HepG2 (cell line): ENCODE measurements around the gene VEZF1. TPM values are rescaled to one million over a fixed set of nuclear protein-coding genes. Genes with fewer than 3 reads are reported as not detected.

Source experiments
- BORCS8-MEF2B ChIP-seq: sonication (generic); formaldehyde crosslinking; IDR thresholded peaks from 2 replicates; pipeline ENCODE4 v1.8.0; 2022; ENCODE audit warnings: mild to moderate bottlenecking, missing genetic modification reagents
- CSRNP2 ChIP-seq: sonication (generic); formaldehyde crosslinking; conservative IDR thresholded peaks from 2 replicates; pipeline ENCODE4 v1.8.0; 2022; ENCODE audit warnings: low read depth, missing genetic modification reagents
- KDM6A ChIP-seq: IDR thresholded peaks from 2 replicates; pipeline ENCODE4 v1.6.1; 2016; ENCODE audit warnings: low read depth
- LRRFIP1 ChIP-seq: sonication (generic); formaldehyde crosslinking; conservative IDR thresholded peaks from 2 replicates; pipeline ENCODE4 v1.4.0; 2020; ENCODE audit warnings: missing genetic modification reagents
- MBD4 ChIP-seq: IDR thresholded peaks from 2 replicates; pipeline ENCODE4 v1.6.1; 2012; ENCODE audit warnings: low read length, inconsistent platforms, borderline replicate concordance
- SAP130 ChIP-seq: IDR thresholded peaks from 2 replicates; pipeline ENCODE4 v1.6.1; 2016; ENCODE audit warnings: low read depth
- TAF1 ChIP-seq: sonication (generic); formaldehyde crosslinking; IDR thresholded peaks from 2 replicates; pipeline ENCODE4 v1.4.0; 2020; ENCODE audit warnings: missing genetic modification reagents
- ZFP37 ChIP-seq: sonication (generic); formaldehyde crosslinking; IDR thresholded peaks from 2 replicates; pipeline ENCODE4 v1.4.0; 2020; ENCODE audit warnings: missing genetic modification reagents, borderline replicate concordance
- ZNF234 ChIP-seq: sonication (generic); formaldehyde crosslinking; conservative IDR thresholded peaks from 2 replicates; pipeline ENCODE4 v1.5.1; 2020; ENCODE audit warnings: mild to moderate bottlenecking, missing genetic modification reagents
- ZNF280D ChIP-seq: sonication (generic); formaldehyde crosslinking; IDR thresholded peaks from 2 replicates; pipeline ENCODE4 v1.5.1; 2020; ENCODE audit warnings: mild to moderate bottlenecking, missing genetic modification reagents
- ZNF281 ChIP-seq: sonication (generic); formaldehyde crosslinking; IDR thresholded peaks from 2 replicates; pipeline ENCODE4 v1.4.0; 2020; ENCODE audit warnings: missing genetic modification reagents, borderline replicate concordance
- ZNF503 ChIP-seq: sonication (generic); formaldehyde crosslinking; IDR thresholded peaks from 2 replicates; pipeline ENCODE4 v1.4.0; 2020; ENCODE audit warnings: missing genetic modification reagents
- ZSCAN20 ChIP-seq: sonication (generic); formaldehyde crosslinking; IDR thresholded peaks from 2 replicates; pipeline ENCODE4 v1.4.0; 2020; ENCODE audit warnings: missing genetic modification reagents, mild to moderate bottlenecking, borderline replicate concordance
- ZUFSP ChIP-seq: sonication (generic); formaldehyde crosslinking; IDR thresholded peaks from 2 replicates; pipeline ENCODE4 v1.9.0; 2021; ENCODE audit warnings: missing genetic modification reagents, mild to moderate bottlenecking, borderline replicate concordance
- polyA plus RNA-seq, 8 experiments: library from polyadenylated mRNA; depleted of rRNA in 3 of 8; stranded (reverse) in 7 of 8; unstranded in 1 of 8; fragments of >200 nt; fragmentation: Illumina TruSeq in 4 of 8; extraction: Trizol in 4 of 8; gene quantifications; 2 replicates each; pipeline versions ENCODE4 v1.2.1 to v1.2.3, GENCODE V29; 2011 to 2016; ENCODE audit warnings: low read depth in 4 of 8, missing spikeins in 1 of 8, mixed read lengths in 1 of 8; ENCODE audit not compliant: insufficient read depth in 1 of 8
- total RNA-seq, 5 experiments: library from RNA; depleted of rRNA; stranded (reverse); fragments of >200 nt; fragmentation: Illumina TruSeq; extraction: Trizol; gene quantifications; 2 replicates each; pipeline ENCODE4 v1.2.3, GENCODE V29; 2016; ENCODE audit warnings: low read depth in 1 of 5

VEZF1 gene
- total and polyA plus RNA-seq, 2 of the 13 experiments (the other 11 are each of a cell fraction or from before 2014, with no cell fraction given): 45.9 to 49.7 TPM

- TF ChIP-seq ZUFSP (CRISPR knock-in tag) (no peak), SAP130 (0 out of 2 replicates have a peak, but pooled peaks have one; percentile 15), KDM6A (no peak), MBD4 (no peak), LRRFIP1 (CRISPR knock-in tag) (no peak), CSRNP2 (no peak), ZSCAN20 (CRISPR knock-in tag) (no peak), ZNF503 (CRISPR knock-in tag) (no peak), ZNF234 (CRISPR knock-in tag) (no peak), TAF1 (CRISPR knock-in tag) (no peak), BORCS8-MEF2B (CRISPR knock-in tag) (no peak), ZNF281 (peak; percentile 97), ZNF280D (CRISPR knock-in tag) (0 out of 2 replicates have a peak, but pooled peaks have one; percentile 12), ZFP37 (CRISPR knock-in tag) (no peak)
Measured at GRCh38 chr17:58006560-58006923, 18.5 kb upstream of the VEZF1 start (continued).
